Measurements from ENCODE around the gene PPDPF.

Gene PPDPF

GRCh38 chr20:63539092-63539430 is 18.5 kb downstream of the PPDPF start:
- DNase-seq = no peak

- DNase-seq = no peak
Observed at GRCh38 chr20:63539441-63540370, 19.1 kb downstream of the PPDPF start.

GRCh38 chr20:63540417-63541186 is 20.0 kb downstream of the PPDPF start:
- DNase-seq = no peak

- no peak for DNase-seq
Observed at GRCh38 chr20:63541371-63541770, 20.8 kb downstream of the PPDPF start.

- DNase-seq = no peak
Observed at GRCh38 chr20:63542031-63542559, 21.5 kb downstream of the PPDPF start.

- DNase-seq = no peak
Observed at GRCh38 chr20:63542696-63543095, 22.1 kb downstream of the PPDPF start.

GRCh38 chr20:63543131-63543530 is 22.6 kb downstream of the PPDPF start:
- DNase-seq = no peak

GRCh38 chr20:63543733-63544132 is 23.2 kb downstream of the PPDPF start:
- no peak for DNase-seq

- no peak for DNase-seq
Observed at GRCh38 chr20:63544241-63544957, 23.8 kb downstream of the PPDPF start.

GRCh38 chr20:63544958-63545516 is 24.5 kb downstream of the PPDPF start:
- DNase-seq = no peak

- DNase-seq = no peak
Observed at GRCh38 chr20:63545814-63546213, 25.2 kb downstream of the PPDPF start.

- DNase-seq = no peak
Observed at GRCh38 chr20:63546256-63546955, 25.8 kb downstream of the PPDPF start.

GRCh38 chr20:63546956-63547724 is 26.6 kb downstream of the PPDPF start:
- DNase-seq = no peak

- no peak for DNase-seq
Observed at GRCh38 chr20:63547725-63548480, 27.3 kb downstream of the PPDPF start, which contains the start of gene SRMS. TSS of gene SRMS (minus strand) at chr20:63547749. CDS start at chr20:63547463, 286 bp downstream.

- no peak for DNase-seq
Observed at GRCh38 chr20:63548542-63548941, 28.0 kb downstream of the PPDPF start.

- DNase-seq = no peak
Observed at GRCh38 chr20:63549019-63549418, 28.5 kb downstream of the PPDPF start.

GRCh38 chr20:63549679-63550282 is 29.2 kb downstream of the PPDPF start:
- no peak for DNase-seq

- no peak for DNase-seq
Observed at GRCh38 chr20:63551068-63551467, 30.5 kb downstream of the PPDPF start.

GRCh38 chr20:63552481-63553249 is 32.1 kb downstream of the PPDPF start:
- no peak for DNase-seq

Data from NCI-H2029 treated with DMSO at 0.1 percent for 48 hours (cell line).